Stimulated activated CD8-positive, alpha-beta memory T cell treated with anti-CD3 and anti-CD28 coated beads, Interleukin-4, amount 100 ng/mL, for 48 hours (primary cell): Measurements from ENCODE around the gene PPIC.
A peak's percentile ranks its signal among the peaks of the same experiment; 100 is the strongest.
"Not testable (repeated sequence)": the region's sequence is repeated elsewhere in the genome, so short reads cannot be mapped to it uniquely, and the experiment has no call there.

Experiments
- DNase-seq: peaks from one replicate; pipeline ENCODE4 v3.0.0-alpha.2; 2020

PPIC gene

DNA sequence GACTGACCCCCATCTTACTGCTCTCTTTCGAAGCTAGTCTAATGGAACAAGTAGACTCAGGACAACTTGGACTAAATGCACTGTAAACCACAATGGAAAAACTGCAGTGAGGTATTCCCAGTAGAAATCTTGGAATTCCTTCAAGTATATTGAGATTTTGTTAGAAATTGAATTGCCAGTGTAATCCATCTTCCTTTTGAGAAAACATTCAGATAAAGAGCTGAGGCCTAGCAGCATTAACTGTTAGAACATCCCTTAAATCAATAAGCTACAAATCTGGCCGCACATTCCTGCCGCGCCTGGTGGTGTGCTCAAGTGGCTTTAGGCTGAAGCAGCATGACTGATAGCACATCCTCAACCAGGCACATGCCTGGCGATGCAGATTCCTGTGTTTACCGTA is 29.3 kb downstream of the PPIC start:
- no peak for DNase-seq

DNA sequence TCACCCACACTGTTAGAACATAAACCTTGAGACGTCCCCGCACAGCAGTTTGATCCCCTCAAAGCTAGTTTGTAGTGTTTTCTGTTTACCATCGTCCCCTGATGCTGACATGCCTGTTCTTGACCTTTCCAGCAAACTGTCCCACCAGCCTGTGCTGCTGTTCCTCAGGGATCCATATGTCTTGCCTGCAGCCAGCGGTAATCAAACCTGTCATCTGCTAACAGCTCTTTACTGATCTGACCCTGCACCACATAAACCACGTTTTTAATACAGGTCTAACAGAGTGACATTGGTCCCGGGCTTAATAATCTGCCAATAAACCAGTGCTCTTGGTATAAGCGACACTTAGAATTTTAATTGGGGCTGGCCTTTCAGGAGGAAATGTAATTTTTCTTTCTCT is 34.7 kb downstream of the PPIC start:
- no peak for DNase-seq

- DNase-seq = no peak
Measured at GRCh38 chr5:123000731-123001130, 35.8 kb downstream of the PPIC start.

DNA sequence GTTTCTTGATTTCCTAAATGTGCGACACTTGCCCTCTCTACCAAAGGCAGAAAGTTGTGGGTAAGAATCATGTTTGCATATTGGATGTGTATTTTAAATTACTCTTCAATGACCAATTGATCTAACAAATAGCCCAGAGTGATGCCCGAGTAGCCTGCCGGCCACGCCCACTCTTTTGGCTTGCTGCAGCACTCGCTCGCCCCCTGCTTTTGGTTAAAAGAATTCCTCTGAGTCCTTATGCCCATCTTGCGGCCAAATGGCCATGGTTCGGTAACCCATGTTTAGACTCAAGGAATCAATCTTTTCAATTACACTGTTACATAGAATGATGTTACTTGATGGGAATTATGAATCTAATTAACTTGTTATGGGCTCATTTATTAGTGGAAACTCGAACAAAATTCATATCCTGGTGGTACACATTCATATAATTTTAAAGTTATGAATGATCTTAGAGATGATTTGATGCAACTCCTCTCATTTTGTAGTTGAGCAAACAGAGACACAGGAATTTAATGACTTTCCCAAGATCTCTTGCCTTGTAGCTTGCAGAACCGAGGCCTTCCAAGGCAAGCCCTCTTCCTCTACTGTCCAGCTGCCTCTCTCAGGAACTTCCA is 36.5 kb downstream of the PPIC start:
- DNase-seq = peak; percentile 32

- DNase-seq = no peak
Measured at GRCh38 chr5:122997294-122997693, 39.2 kb downstream of the PPIC start.

DNA sequence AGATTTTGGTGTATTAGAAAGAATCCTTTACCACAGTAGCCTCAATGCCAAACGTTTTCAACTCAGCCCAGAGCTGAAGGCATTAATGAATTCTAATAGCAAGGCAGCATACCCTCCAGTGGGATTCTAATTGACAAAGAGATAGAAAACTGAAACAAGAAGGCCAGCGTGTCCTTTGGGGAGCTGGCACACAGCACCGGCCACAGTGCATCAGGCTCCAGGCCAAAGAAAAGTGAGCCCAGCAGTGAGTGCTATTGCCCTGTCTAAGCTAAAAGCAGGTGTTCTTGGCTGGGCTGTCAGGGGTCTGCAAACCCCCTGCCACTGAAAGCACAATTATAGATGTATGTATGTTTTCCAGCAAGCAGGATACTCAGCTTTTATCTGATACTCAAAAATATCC is 40.4 kb downstream of the PPIC start:
- no peak for DNase-seq

- no peak for DNase-seq
Measured at GRCh38 chr5:122985954-122986721, 50.4 kb downstream of the PPIC start.

- DNase-seq = no peak
Measured at GRCh38 chr5:122985006-122985700, 51.4 kb downstream of the PPIC start.

DNA sequence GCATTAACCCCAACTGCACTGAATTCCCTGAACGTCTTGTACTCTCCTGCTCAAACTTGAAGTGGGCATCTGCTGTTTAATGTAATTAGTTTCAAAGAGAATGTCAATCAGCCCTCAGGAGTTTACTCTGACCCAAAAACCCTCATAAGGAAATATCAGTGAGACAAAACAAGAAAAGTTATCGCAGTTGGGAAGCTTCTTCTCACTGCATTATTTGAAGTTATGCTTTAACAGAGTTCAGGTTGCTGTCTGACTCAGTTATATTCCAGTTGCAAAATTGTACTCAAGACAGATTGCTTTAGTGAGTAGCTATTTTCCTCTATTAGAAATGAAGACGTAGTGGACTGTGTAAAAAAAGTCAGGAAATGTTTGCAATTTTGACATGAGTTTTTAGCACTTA is 52.1 kb downstream of the PPIC start:
- no peak for DNase-seq

DNA sequence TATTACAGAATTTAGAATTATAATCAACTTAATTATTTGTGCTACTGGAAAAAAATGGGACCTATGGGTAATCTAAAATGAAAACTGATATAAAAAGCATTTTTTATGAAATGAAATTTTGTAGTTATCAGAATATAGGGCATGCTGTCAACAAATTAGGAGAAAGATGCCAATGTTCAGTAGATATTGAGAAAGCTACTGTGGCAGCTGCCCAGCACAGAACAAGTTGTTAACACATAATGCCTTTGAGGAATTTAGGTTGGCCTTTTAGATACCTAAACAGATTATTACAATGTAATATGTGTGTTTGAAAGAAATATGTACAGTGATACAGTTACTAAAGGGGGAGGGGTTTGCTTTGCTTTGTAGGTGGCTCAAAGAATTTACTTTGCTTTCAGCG is 54.1 kb downstream of the PPIC start:
- DNase-seq = no peak

DNA sequence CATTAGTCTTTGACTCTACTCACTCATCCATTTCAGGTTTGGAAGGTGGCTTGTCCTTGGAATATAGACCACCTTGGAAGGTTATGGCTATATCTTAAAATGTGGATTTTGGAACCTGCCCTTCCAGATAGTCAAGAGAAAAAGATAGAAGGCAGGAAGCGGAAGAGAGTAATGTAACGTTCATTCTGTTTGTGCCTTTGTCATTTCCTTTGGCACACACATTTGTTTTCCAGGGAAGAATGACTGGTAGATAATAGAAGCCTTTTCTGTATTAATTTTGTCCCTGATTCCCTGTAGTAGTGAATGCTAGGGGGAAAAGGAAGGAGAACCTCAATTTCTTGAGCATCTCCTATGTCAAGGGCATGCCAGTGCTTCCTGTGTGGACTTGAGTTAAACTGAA is 54.7 kb downstream of the PPIC start:
- no peak for DNase-seq

GRCh38 chr5:122978644-122979297 is 57.8 kb downstream of the PPIC start:
- DNase-seq = no peak

GRCh38 chr5:122978068-122978467 is 58.5 kb downstream of the PPIC start:
- DNase-seq = no peak

DNA sequence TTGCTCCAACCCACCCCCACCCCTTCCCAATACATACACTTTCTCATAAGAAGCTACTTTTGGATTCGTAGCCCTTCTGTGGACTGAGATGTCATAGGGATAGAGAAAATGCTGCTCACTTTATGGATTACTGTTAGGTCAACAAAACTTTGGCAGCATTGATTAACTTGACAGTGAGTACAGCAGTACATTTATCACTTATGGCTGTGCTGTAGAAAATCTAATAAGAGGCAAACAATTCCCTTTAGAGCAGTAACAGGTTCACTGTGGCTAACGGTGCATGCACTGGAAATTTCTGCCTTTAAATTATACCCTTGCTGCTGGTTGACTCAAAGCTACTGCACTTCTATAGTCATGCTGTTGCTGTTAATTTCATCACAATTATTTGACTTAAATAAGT is 59.2 kb downstream of the PPIC start:
- DNase-seq = no peak

DNA sequence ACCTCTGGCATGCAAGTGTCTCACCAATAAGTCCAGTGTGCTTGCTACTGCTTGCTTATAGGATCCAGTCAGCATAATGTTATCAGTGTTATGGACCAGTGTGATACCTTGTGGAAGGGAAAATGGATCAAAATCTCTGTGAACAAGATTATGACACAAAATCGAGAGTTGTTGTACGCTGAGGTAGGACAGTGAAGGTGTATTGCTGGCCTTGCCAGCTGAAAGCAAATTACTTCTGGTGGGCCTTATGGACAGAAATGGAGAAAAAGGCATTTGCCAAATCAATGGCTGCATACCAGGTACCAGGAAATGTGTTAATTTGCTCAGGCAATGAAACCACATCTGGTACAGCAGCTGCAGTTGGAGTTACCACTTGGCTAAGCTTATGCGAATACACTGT is 62.3 kb downstream of the PPIC start:
- DNase-seq = not testable (repeated sequence)

DNA sequence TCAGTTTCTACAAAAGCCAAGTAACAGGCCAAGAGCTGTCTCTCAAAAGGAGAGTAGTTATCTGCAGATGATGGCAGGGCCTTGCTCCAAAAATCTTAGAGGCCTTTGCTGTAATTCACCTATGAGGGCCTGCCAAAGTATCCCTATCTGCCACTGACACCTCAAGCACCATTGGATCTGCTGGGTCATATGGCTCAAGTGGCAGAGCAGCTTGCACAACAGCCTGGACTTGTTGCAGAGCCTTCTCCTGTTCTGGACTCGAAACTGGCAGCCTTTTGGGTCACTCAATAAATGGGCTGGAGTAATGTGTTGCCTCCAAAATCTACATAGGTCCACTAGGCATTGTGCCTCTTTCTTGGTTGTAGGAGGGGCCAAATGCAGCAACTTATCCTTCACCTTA is 62.8 kb downstream of the PPIC start:
- not testable (repeated sequence) for DNase-seq
